Endothelial cell (in vitro differentiated cells): ENCODE data around the gene PDE10A. TPM values are rescaled to one million over a fixed set of nuclear protein-coding genes. Genes with fewer than 3 reads are reported as not detected.

Experiments
- DNase-seq: peaks from one replicate; pipeline ENCODE4 v3.0.0; 2021; ENCODE audit warnings: low spot score
- H3K27ac Mint-ChIP-seq: one replicate; pipeline ENCODE4 v1.8.0; 2021; ENCODE audit warnings: mixed read lengths, inconsistent platforms; ENCODE audit not compliant: unreplicated experiment
- H3K27me3 Mint-ChIP-seq: one replicate; pipeline ENCODE4 v1.8.0; 2021; ENCODE audit warnings: mild to moderate bottlenecking, moderate library complexity, mixed read lengths, inconsistent platforms; ENCODE audit not compliant: unreplicated experiment
- H3K36me3 Mint-ChIP-seq: one replicate; pipeline ENCODE4 v1.8.0; 2021; ENCODE audit warnings: mild to moderate bottlenecking, low read depth, mixed read lengths, inconsistent platforms; ENCODE audit not compliant: unreplicated experiment
- H3K4me1 Mint-ChIP-seq: one replicate; pipeline ENCODE4 v1.8.0; 2021; ENCODE audit warnings: mild to moderate bottlenecking, mixed read lengths, inconsistent platforms; ENCODE audit not compliant: unreplicated experiment
- H3K4me3 Mint-ChIP-seq: one replicate; pipeline ENCODE4 v1.8.0; 2021; ENCODE audit warnings: mild to moderate bottlenecking, mixed read lengths, inconsistent platforms; ENCODE audit not compliant: unreplicated experiment
- H3K9me3 Mint-ChIP-seq: one replicate; pipeline ENCODE4 v1.8.0; 2021; ENCODE audit warnings: mixed read lengths, inconsistent platforms; ENCODE audit not compliant: unreplicated experiment
- CTCF ChIP-seq: fragments of 200-600 bp; sonication (generic); IDR thresholded peaks from one replicate; pipeline ENCODE4 v1.5.0; 2021; ENCODE audit warnings: antibody characterized with exemption; ENCODE audit not compliant: unreplicated experiment
- total RNA-seq: library from RNA; stranded (reverse); fragmentation: NEBNext Ultra II Directional; extraction: Animal tissue kit (Norgen Biotek cat#: 25700); gene quantifications from one replicate; pipeline ENCODE4 v1.2.1, GENCODE V29; 2021; ENCODE audit not compliant: unreplicated experiment

The PDE10A gene
- total RNA-seq, 1 donor from 2014 or later: 11.5 TPM

- H3K27ac Mint-ChIP-seq: no peak overlapping the region
- TF ChIP-seq CTCF: no peak
- no peaks in the 10 kb centered on the region for H3K9me3 Mint-ChIP-seq
- peaks cover 2% of the 10 kb centered on the region for H3K27me3 Mint-ChIP-seq
- no peak overlapping the region for H3K4me3 Mint-ChIP-seq
- peaks cover 3% of the 10 kb centered on the region for H3K4me1 Mint-ChIP-seq
- no peak for DNase-seq
- peaks cover 5% of the 10 kb centered on the region for H3K36me3 Mint-ChIP-seq
These were observed 74.5 kb downstream of the PDE10A start for GRCh38 chr6:165588515-165588914.

- Mint-ChIP-seq H3K4me1 (peaks cover 3% of the 10 kb centered on the region), H3K36me3 (peaks cover 5% of the 10 kb centered on the region), H3K27me3 (peaks cover 2% of the 10 kb centered on the region), H3K9me3 (no peaks in the 10 kb centered on the region), H3K27ac (no peak overlapping the region), H3K4me3 (no peak overlapping the region)
- TF ChIP-seq CTCF: no peak
- no peak for DNase-seq
These were observed 75.8 kb downstream of the PDE10A start for GRCh38 chr6:165587206-165587605.

- H3K36me3 Mint-ChIP-seq: peaks cover 5% of the 10 kb centered on the region
- no peak overlapping the region for H3K27ac Mint-ChIP-seq
- no peak for TF ChIP-seq CTCF
- H3K4me1 Mint-ChIP-seq: peaks cover 3% of the 10 kb centered on the region
- no peak overlapping the region for H3K4me3 Mint-ChIP-seq
- H3K9me3 Mint-ChIP-seq: no peaks in the 10 kb centered on the region
- DNase-seq: no peak
- H3K27me3 Mint-ChIP-seq: peaks cover 2% of the 10 kb centered on the region
These were observed 76.3 kb downstream of the PDE10A start for GRCh38 chr6:165586706-165587105.

GRCh38 chr6:165585060-165585459 lies 78.0 kb downstream of the PDE10A start:
- no peak for TF ChIP-seq CTCF
- Mint-ChIP-seq H3K4me1 (peaks cover 3% of the 10 kb centered on the region), H3K36me3 (peaks cover 5% of the 10 kb centered on the region), H3K9me3 (no peaks in the 10 kb centered on the region), H3K4me3 (no peak overlapping the region), H3K27ac (no peak overlapping the region), H3K27me3 (peaks cover 2% of the 10 kb centered on the region)
- DNase-seq: no peak

GRCh38 chr6:165584541-165584940 lies 78.5 kb downstream of the PDE10A start:
- no peak overlapping the region for H3K4me3 Mint-ChIP-seq
- TF ChIP-seq CTCF: no peak
- no peak for DNase-seq
- peaks cover 5% of the 10 kb centered on the region for H3K36me3 Mint-ChIP-seq
- no peak overlapping the region for H3K27ac Mint-ChIP-seq
- H3K4me1 Mint-ChIP-seq: peaks cover 3% of the 10 kb centered on the region
- peaks cover 2% of the 10 kb centered on the region for H3K27me3 Mint-ChIP-seq
- H3K9me3 Mint-ChIP-seq: no peaks in the 10 kb centered on the region
